Esophagus muscularis mucosa (tissue), 3 donors: ENCODE data around the gene CEP164.

ENCODE experiments used
- POLR2A ChIP-seq: fragments of 450-650 bp; IDR thresholded peaks from one replicate; pipeline ENCODE4 v1.6.1; 2017; ENCODE audit warnings: antibody characterized with exemption, moderate library complexity, mild to moderate bottlenecking, low read depth
- POLR2AphosphoS5 ChIP-seq, 2 donors: sonication (generic); formaldehyde crosslinking; IDR thresholded peaks; one replicate each; pipeline ENCODE4 v1.6.1; 2017; ENCODE audit warnings: antibody characterized with exemption in 2 of 2
- TF ChIP-seq, protein P1 (sequence below), 3 experiments: fragments of 200-600 bp in 2 of 3; fragments of 450-650 bp in 1 of 3; sonication (generic) in 2 of 3; IDR thresholded peaks; one replicate each; pipeline ENCODE4 v1.5.1; 2017 to 2019; ENCODE audit warnings: antibody characterized with exemption in 3 of 3, mild to moderate bottlenecking in 2 of 3, moderate library complexity in 1 of 3

DNA sequence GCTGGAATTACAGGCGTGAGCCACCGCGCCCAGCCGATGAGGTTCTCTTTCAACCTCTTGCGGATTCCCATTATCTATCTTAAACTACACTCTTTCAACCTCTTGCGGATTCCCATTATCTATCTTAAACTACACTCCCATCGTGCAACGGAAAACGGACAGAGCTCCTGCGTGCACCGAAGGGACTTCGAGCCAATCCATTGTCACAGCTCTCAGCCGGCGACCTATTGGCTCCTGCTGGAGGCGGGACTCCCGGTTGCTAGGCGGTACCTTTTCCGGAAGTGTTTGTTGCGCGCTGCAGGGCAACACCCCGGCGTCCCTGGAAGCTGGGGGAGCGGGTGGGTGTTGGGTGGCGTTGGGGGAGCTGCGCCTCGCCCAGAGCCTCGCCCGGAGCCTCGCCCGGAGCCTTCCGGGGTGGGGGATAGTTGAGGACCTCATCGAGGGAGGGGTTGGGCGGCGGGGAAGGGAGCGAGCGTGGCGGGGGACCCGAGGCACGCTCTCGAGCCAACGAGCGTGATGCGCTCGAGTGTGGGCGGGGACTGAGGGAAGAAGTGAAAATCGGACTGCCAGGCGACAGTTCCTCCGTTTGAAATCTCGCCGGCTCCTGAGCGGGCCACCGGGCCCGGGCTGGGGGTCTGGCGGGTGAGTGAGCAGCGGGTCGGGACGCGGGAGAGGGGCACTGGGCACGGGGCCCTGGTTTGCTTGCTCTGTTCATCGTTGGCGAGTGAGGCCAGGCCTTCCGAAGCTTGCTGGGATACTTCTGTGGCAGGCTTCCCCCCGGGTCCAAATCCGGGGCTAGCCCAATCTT lies at the start of gene CEP164:
- TF ChIP-seq, protein P1, sequence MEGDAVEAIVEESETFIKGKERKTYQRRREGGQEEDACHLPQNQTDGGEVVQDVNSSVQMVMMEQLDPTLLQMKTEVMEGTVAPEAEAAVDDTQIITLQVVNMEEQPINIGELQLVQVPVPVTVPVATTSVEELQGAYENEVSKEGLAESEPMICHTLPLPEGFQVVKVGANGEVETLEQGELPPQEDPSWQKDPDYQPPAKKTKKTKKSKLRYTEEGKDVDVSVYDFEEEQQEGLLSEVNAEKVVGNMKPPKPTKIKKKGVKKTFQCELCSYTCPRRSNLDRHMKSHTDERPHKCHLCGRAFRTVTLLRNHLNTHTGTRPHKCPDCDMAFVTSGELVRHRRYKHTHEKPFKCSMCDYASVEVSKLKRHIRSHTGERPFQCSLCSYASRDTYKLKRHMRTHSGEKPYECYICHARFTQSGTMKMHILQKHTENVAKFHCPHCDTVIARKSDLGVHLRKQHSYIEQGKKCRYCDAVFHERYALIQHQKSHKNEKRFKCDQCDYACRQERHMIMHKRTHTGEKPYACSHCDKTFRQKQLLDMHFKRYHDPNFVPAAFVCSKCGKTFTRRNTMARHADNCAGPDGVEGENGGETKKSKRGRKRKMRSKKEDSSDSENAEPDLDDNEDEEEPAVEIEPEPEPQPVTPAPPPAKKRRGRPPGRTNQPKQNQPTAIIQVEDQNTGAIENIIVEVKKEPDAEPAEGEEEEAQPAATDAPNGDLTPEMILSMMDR (IDR thresholded peaks at IDR 0.05), result no peak
- TF ChIP-seq POLR2A, result peak; percentile 9
- peak; percentile 73 to 85 for TF ChIP-seq POLR2AphosphoS5 (IDR thresholded peaks at IDR 0.05)
